ENCODE results near the gene GNAS-AS1.

GNAS-AS1 gene

DNA sequence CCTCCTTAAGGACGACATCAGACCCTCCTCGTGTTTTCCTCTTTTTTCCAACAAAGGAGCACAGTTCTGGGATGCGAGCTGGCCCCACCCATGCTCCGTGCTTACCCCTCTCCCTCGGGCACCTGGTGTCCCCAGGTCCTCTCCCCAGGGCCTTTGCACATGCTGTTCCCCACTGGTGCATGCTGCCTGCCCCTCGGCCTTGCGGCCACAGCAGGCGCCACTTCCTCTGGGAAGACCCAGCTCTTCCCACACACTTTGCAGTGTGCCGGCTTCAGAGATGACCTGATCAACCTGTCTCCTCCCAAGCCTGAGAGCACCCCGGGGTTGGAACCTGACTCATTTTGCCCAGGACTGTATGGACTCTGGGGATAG lies 39.8 kb downstream of the GNAS-AS1 start:
- Mint-ChIP-seq H3K27ac (no peak overlapping the region), H3K4me3 (no peak overlapping the region), H3K27me3 (ENCODE audit: low read depth, poor library complexity) (peaks cover 27% of the 10 kb centered on the region), H3K36me3 (ENCODE audit: low read depth) (no peaks in the 10 kb centered on the region), H3K4me1 (peaks cover 21% of the 10 kb centered on the region), H3K9me3 (no peaks in the 10 kb centered on the region)
- no peak for DNase-seq
- TF ChIP-seq, protein P1, sequence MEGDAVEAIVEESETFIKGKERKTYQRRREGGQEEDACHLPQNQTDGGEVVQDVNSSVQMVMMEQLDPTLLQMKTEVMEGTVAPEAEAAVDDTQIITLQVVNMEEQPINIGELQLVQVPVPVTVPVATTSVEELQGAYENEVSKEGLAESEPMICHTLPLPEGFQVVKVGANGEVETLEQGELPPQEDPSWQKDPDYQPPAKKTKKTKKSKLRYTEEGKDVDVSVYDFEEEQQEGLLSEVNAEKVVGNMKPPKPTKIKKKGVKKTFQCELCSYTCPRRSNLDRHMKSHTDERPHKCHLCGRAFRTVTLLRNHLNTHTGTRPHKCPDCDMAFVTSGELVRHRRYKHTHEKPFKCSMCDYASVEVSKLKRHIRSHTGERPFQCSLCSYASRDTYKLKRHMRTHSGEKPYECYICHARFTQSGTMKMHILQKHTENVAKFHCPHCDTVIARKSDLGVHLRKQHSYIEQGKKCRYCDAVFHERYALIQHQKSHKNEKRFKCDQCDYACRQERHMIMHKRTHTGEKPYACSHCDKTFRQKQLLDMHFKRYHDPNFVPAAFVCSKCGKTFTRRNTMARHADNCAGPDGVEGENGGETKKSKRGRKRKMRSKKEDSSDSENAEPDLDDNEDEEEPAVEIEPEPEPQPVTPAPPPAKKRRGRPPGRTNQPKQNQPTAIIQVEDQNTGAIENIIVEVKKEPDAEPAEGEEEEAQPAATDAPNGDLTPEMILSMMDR (IDR thresholded peaks at IDR 0.05), result no peak

DNA sequence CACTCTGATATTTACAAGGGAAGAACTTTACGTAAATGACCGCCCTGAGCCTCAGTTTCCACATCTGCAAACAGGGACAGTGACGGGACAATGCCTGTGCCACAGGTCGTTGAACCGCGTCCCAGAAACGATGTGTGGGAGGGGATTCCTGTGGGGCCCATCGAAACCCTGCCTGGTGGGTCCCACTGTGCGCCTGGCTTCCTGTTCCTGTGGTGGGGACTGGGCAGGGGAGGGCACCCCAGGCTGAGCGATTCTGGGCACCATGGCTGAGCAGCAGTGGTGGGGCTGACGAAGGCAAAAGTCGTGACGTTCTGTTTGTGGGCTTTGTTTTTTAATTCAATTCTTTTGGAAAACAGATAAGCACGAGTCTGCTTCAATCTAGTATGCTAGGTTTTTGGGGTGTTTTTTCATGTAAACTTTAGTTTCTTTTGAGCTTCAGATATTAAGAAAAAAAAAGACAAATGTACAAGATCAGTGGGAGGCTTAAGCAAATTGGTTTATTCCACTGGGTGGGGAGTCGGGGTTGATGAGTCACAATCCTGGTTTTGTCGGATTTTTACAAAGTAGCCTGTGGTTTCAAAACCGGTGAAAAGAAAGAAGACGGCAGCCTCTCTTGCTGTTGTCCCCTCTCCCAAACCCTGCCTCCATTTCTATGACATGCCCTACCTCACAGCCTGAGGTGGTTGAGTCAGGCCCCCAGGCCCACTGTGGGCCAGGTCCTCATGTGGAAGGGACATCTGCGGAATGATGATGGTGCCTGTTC lies 40.4 kb downstream of the GNAS-AS1 start:
- Mint-ChIP-seq H3K4me1 (peaks cover 16% of the 10 kb centered on the region), H3K9me3 (no peaks in the 10 kb centered on the region), H3K27me3 (ENCODE audit: low read depth, poor library complexity) (peaks cover 27% of the 10 kb centered on the region), H3K27ac (no peak overlapping the region), H3K36me3 (ENCODE audit: low read depth) (no peaks in the 10 kb centered on the region), H3K4me3 (no peak overlapping the region)
- no peak for DNase-seq
- TF ChIP-seq, protein P1 (IDR thresholded peaks at IDR 0.05), result no peak

DNA sequence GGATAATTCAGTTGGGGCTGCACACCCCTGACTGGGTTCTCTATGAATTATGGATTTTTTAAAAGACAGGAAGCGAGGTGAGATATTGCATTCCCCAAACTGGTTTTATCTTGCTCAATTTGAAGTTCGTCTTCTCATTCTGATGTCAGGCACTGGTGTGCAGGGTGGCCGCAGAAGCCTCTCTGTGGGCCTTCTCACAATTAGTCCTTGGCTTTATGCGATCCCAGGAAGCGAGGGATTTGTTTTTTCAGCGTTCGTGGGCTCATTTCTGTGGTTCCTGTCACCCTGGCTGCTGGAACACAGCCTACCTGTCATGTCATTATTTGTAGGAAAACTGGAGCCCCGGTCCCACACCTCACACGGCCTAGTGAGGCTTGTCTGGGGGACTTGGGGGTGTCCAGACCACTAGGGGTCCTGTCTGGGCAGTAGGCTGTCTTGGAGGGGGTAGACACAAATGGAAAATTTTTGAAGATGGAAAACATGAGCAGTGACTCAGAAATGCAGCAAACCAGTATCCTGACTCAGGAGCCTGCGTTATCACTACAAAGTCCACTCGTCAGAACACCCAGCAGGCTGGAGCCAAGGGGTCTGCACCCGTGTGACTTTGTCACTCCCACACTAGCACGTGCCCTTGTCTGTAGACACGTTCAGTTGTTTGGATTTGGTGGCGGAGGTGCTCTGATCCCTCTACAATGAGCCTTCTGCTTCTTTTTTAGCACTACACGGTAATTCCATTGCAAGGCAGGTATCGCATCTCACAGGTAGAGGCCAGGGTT lies 42.2 kb downstream of the GNAS-AS1 start:
- peaks cover 28% of the 10 kb centered on the region for H3K27me3 Mint-ChIP-seq (ENCODE audit: low read depth, poor library complexity)
- no peak for DNase-seq
- H3K4me1 Mint-ChIP-seq, result peaks cover 14% of the 10 kb centered on the region

DNA sequence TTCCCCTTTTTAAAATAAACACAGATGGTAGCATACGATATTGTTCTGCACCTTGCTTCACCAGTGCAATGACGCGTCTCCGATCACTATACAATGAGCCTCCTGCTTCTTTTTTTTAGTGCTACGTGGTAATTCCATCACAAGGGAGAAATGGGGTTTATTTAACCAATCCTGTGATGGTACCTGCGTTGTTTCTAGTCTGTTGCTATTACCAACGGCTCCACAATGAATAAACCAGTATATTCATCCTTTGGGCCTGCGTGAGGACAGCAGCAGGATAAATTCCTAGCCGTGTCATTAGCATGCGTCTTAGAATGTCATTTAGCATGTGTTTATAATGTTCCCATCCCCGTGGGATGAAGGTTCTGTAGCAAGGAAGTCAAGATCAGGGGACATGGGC lies 42.9 kb downstream of the GNAS-AS1 start:
- Mint-ChIP-seq H3K36me3 (ENCODE audit: low read depth) (no peaks in the 10 kb centered on the region), H3K27ac (no peak overlapping the region), H3K9me3 (no peaks in the 10 kb centered on the region), H3K4me1 (peaks cover 14% of the 10 kb centered on the region), H3K4me3 (no peak overlapping the region), H3K27me3 (ENCODE audit: low read depth, poor library complexity) (peaks cover 22% of the 10 kb centered on the region)
- no peak for DNase-seq
- TF ChIP-seq, protein P1 (IDR thresholded peaks at IDR 0.05), result no peak

More for the DNA sequence above, 42.2 kb downstream of the GNAS-AS1 start:
- TF ChIP-seq, protein P1 (IDR thresholded peaks at IDR 0.05), result no peak
- Mint-ChIP-seq H3K36me3 (ENCODE audit: low read depth) (no peaks in the 10 kb centered on the region), H3K27ac (peak overlapping the region; percentile 69), H3K4me3 (no peak overlapping the region), H3K9me3 (no peaks in the 10 kb centered on the region)

DNA sequence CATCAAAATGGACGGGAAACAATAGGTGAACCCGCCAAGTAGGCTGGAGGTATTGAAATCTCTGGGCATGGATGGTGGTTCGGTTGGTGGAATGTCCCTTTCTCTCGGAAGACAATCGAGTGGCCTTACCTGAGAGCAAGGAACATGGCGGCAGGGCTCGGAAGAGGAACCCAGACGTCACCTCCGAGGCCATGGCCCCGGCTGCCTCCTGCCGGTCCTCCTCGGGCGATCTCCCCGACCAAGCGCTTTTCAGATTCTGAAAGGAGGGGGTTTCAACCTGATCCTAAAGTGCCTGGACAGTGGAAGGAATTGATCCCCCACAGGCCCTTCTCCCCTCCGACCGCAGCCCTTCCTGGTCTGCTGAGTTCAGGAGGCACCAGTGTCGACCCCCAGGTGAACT lies 47.2 kb downstream of the GNAS-AS1 start:
- no peaks in the 10 kb centered on the region for H3K9me3 Mint-ChIP-seq
- no peak for DNase-seq

More for the DNA sequence above, 47.2 kb downstream of the GNAS-AS1 start:
- Mint-ChIP-seq H3K27ac (no peak overlapping the region), H3K4me1 (peaks cover 20% of the 10 kb centered on the region), H3K36me3 (ENCODE audit: low read depth) (no peaks in the 10 kb centered on the region), H3K4me3 (no peak overlapping the region), H3K27me3 (ENCODE audit: low read depth, poor library complexity) (peaks cover 27% of the 10 kb centered on the region)
- TF ChIP-seq, protein P1 (IDR thresholded peaks at IDR 0.05), result no peak
